GM12874 (cell line): ENCODE data around the gene CPT1B.

ENCODE experiments used
- CTCF ChIP-seq: IDR thresholded peaks from 2 replicates; pipeline ENCODE4 v1.5.1; 2011; ENCODE audit warnings: low read depth, mild to moderate bottlenecking, control low read depth, low read length, moderate library complexity; ENCODE audit not compliant: insufficient read depth

CPT1B gene

GRCh38 chr22:50601669-50602337, 23.6 kb upstream of the CPT1B start:
- no peak for TF ChIP-seq CTCF

- TF ChIP-seq CTCF, result no peak
Measured at GRCh38 chr22:50600967-50601668, 22.9 kb upstream of the CPT1B start.

- TF ChIP-seq CTCF, result no peak
Measured at GRCh38 chr22:50600538-50600937, 22.3 kb upstream of the CPT1B start, which contains the start of gene MAPK8IP2. Gene MAPK8IP2, plus strand, starts transcription at chr22:50600793. Its CDS starts 26 bp downstream, at chr22:50600819.

GRCh38 chr22:50599816-50600455, 21.7 kb upstream of the CPT1B start:
- TF ChIP-seq CTCF, result no peak

- no peak for TF ChIP-seq CTCF
Measured at GRCh38 chr22:50597097-50597496, 18.9 kb upstream of the CPT1B start.

GRCh38 chr22:50595189-50595588, 17.0 kb upstream of the CPT1B start:
- no peak for TF ChIP-seq CTCF

- no peak for TF ChIP-seq CTCF
Measured at GRCh38 chr22:50587407-50587806, 9.2 kb upstream of the CPT1B start.
